DOHH2 (cell line): ENCODE measurements around the gene SUFU.

Source experiments
- H3F3A ChIP-seq: fragments of 200-600 bp; sonication (generic), shearing (Covaris generic); 2 replicates; pipeline ENCODE4 v1.6.0; 2016; ENCODE audit warnings: antibody characterized with exemption, mild to moderate bottlenecking; ENCODE audit not compliant: control insufficient read depth, insufficient read depth
- H3K27ac ChIP-seq: fragments of 200-600 bp; sonication (generic); 2 replicates; pipeline ENCODE4 v1.5.1; 2014; ENCODE audit warnings: low read depth, mild to moderate bottlenecking, low read length, moderate library complexity
- H3K27me3 ChIP-seq: fragments of 200-600 bp; sonication (generic); 2 replicates; pipeline ENCODE4 v1.6.1; 2014; ENCODE audit warnings: mild to moderate bottlenecking, low read length, mixed read lengths; ENCODE audit not compliant: control insufficient read depth
- H3K36me3 ChIP-seq: fragments of 200-600 bp; sonication (generic); 2 replicates; pipeline ENCODE4 v1.6.1; 2014; ENCODE audit warnings: mild to moderate bottlenecking, low read length, moderate library complexity, mixed read lengths; ENCODE audit not compliant: control insufficient read depth
- H3K4me1 ChIP-seq: fragments of 200-600 bp; sonication (generic); 2 replicates; pipeline ENCODE4 v1.6.1; 2014; ENCODE audit warnings: mild to moderate bottlenecking, low read length, mixed read lengths; ENCODE audit not compliant: control insufficient read depth
- H3K4me2 ChIP-seq: fragments of 200-600 bp; sonication (generic); 2 replicates; pipeline ENCODE4 v1.6.0; 2014; ENCODE audit warnings: mild to moderate bottlenecking, low read length, moderate library complexity
- H3K4me3 ChIP-seq: fragments of 200-600 bp; sonication (generic); 2 replicates; pipeline ENCODE4 v1.5.1; 2014; ENCODE audit warnings: mild to moderate bottlenecking, low read length, mixed read lengths
- H3K79me2 ChIP-seq: fragments of 200-600 bp; sonication (generic); 2 replicates; pipeline ENCODE4 v1.6.1; 2014; ENCODE audit warnings: mild to moderate bottlenecking, low read length, mixed read lengths; ENCODE audit not compliant: control insufficient read depth
- H3K9me2 ChIP-seq: fragments of 200-600 bp; sonication (generic); replicated peaks from 2 replicates; pipeline ENCODE4 v1.6.1; 2014; ENCODE audit warnings: mild to moderate bottlenecking, low read length, mixed read lengths; ENCODE audit not compliant: control insufficient read depth
- H3K9me3 ChIP-seq: fragments of 200-600 bp; sonication (generic); 2 replicates; pipeline ENCODE4 v1.6.1; 2014; ENCODE audit warnings: antibody characterized with exemption, low read length, mixed read lengths; ENCODE audit not compliant: control insufficient read depth, insufficient read depth
- H4K20me1 ChIP-seq: fragments of 200-600 bp; sonication (generic); 2 replicates; pipeline ENCODE4 v1.6.0; 2014; ENCODE audit warnings: low read depth, mild to moderate bottlenecking, antibody characterized with exemption, low read length, moderate library complexity; ENCODE audit not compliant: control insufficient read depth, insufficient read depth
- CTCF ChIP-seq: fragments of 200-600 bp; sonication (generic); IDR thresholded peaks from one replicate; pipeline ENCODE4 v1.5.1; 2014; ENCODE audit warnings: antibody characterized with exemption, mild to moderate bottlenecking, low read depth, low read length; ENCODE audit not compliant: poor library complexity, severe bottlenecking
- EZH2phosphoT487 ChIP-seq: fragments of 200-600 bp; sonication (generic); IDR thresholded peaks from 2 replicates; pipeline ENCODE4 v1.6.1; 2017; ENCODE audit warnings: borderline replicate concordance, mild to moderate bottlenecking, antibody characterized with exemption, low read length, moderate library complexity, mixed read lengths

SUFU gene

GRCh38 chr10:102647443-102648268 lies 143.9 kb downstream of the SUFU start:
- Histone ChIP-seq H3K4me2 (peak overlapping the region; percentile 91), H3K4me3 (peak overlapping the region; percentile 91), H3K4me1 (peaks cover 70% of the 10 kb centered on the region), H3F3A (peaks cover 60% of the 10 kb centered on the region), H3K79me2 (peaks cover 93% of the 10 kb centered on the region), H3K27ac (peak overlapping the region; percentile 95), H4K20me1 (peaks cover 13% of the 10 kb centered on the region), H3K36me3 (peaks cover 66% of the 10 kb centered on the region), H3K9me3 (no peaks in the 10 kb centered on the region), H3K9me2 (no peaks in the 10 kb centered on the region), H3K27me3 (no peaks in the 10 kb centered on the region)
- no peak for TF ChIP-seq EZH2phosphoT487
- TF ChIP-seq CTCF: no peak

GRCh38 chr10:102648269-102648888 lies 144.6 kb downstream of the SUFU start:
- peaks cover 77% of the 10 kb centered on the region for H3K4me1 ChIP-seq
- H3F3A ChIP-seq: peaks cover 66% of the 10 kb centered on the region
- H3K79me2 ChIP-seq: peaks cover 96% of the 10 kb centered on the region
- H3K27ac ChIP-seq: peak overlapping the region; percentile 95
- peaks cover 73% of the 10 kb centered on the region for H3K36me3 ChIP-seq
- H3K9me3 ChIP-seq: no peaks in the 10 kb centered on the region
- H3K4me3 ChIP-seq: peak overlapping the region; percentile 91
- peak overlapping the region; percentile 91 for H3K4me2 ChIP-seq
- H3K9me2 ChIP-seq: no peaks in the 10 kb centered on the region
- H4K20me1 ChIP-seq: peaks cover 18% of the 10 kb centered on the region
- no peak for TF ChIP-seq EZH2phosphoT487
- TF ChIP-seq CTCF: no peak
- H3K27me3 ChIP-seq: no peaks in the 10 kb centered on the region

GRCh38 chr10:102648889-102649796 lies 145.4 kb downstream of the SUFU start:
- H4K20me1 ChIP-seq: peaks cover 19% of the 10 kb centered on the region
- H3K4me2 ChIP-seq: peak overlapping the region; percentile 91
- TF ChIP-seq EZH2phosphoT487: no peak
- no peak for TF ChIP-seq CTCF
- peak overlapping the region; percentile 91 for H3K4me3 ChIP-seq
- no peaks in the 10 kb centered on the region for H3K9me3 ChIP-seq
- H3K4me1 ChIP-seq: peaks cover 82% of the 10 kb centered on the region
- H3K36me3 ChIP-seq: peaks cover 80% of the 10 kb centered on the region
- peaks cover 66% of the 10 kb centered on the region for H3F3A ChIP-seq
- no peaks in the 10 kb centered on the region for H3K9me2 ChIP-seq
- peak overlapping the region; percentile 95 for H3K27ac ChIP-seq
- H3K27me3 ChIP-seq: no peaks in the 10 kb centered on the region
- H3K79me2 ChIP-seq: peaks cover 99% of the 10 kb centered on the region
